H9 (cell line): Measurements from ENCODE around the gene MRPL1. TPM values are rescaled to one million over a fixed set of nuclear protein-coding genes. Genes with fewer than 3 reads are reported as not detected.

ENCODE experiments used
- DNase-seq: peaks from one replicate; pipeline ENCODE4 v3.0.0-alpha.2; 2017
- H2AFZ ChIP-seq: one replicate; pipeline ENCODE4 v1.6.1; 2013; ENCODE audit warnings: mild to moderate bottlenecking, low read length, control low read depth, moderate library complexity
- H2AK5ac ChIP-seq: 2 replicates; pipeline ENCODE4 v1.6.1; 2013; ENCODE audit warnings: low read length, control low read depth, mixed read lengths; ENCODE audit not compliant: insufficient read length
- H2BK120ac ChIP-seq: one replicate; pipeline ENCODE4 v1.6.1; 2013; ENCODE audit warnings: low read depth, mild to moderate bottlenecking, low read length, control low read depth, inconsistent platforms; ENCODE audit not compliant: poor library complexity, severe bottlenecking
- H2BK12ac ChIP-seq: 2 replicates; pipeline ENCODE4 v1.6.1; 2013; ENCODE audit warnings: low read length, control low read depth, mixed read lengths, low read depth; ENCODE audit not compliant: insufficient read length
- H2BK15ac ChIP-seq: 2 replicates; pipeline ENCODE4 v1.6.1; 2013; ENCODE audit warnings: low read depth, low read length, control low read depth
- H2BK20ac ChIP-seq: one replicate; pipeline ENCODE4 v1.6.1; 2013; ENCODE audit warnings: low read depth, mild to moderate bottlenecking, low read length, control low read depth, inconsistent platforms; ENCODE audit not compliant: poor library complexity, severe bottlenecking
- H2BK5ac ChIP-seq: 2 replicates; pipeline ENCODE4 v1.6.1; 2013; ENCODE audit warnings: low read length, control low read depth, mixed read lengths; ENCODE audit not compliant: insufficient read length
- H3K14ac ChIP-seq: 2 replicates; pipeline ENCODE4 v1.6.1; 2013; ENCODE audit warnings: low read length, control low read depth; ENCODE audit not compliant: insufficient read depth
- H3K18ac ChIP-seq: 2 replicates; pipeline ENCODE4 v1.6.1; 2013; ENCODE audit warnings: low read depth, mild to moderate bottlenecking, mixed read lengths, low read length, control low read depth; ENCODE audit not compliant: insufficient read length
- H3K23ac ChIP-seq: 2 replicates; pipeline ENCODE4 v1.6.1; 2013; ENCODE audit warnings: low read length, control low read depth, mixed read lengths, low read depth; ENCODE audit not compliant: insufficient read length
- H3K23me2 ChIP-seq: 2 replicates; pipeline ENCODE4 v1.6.1; 2013; ENCODE audit warnings: low read depth, mild to moderate bottlenecking, mixed read lengths, low read length, control low read depth; ENCODE audit not compliant: insufficient read length, poor library complexity, severe bottlenecking
- H3K27ac ChIP-seq: 2 replicates; pipeline ENCODE4 v1.5.1; 2013; ENCODE audit warnings: low read length, control low read depth, mixed read lengths, low read depth; ENCODE audit not compliant: insufficient read length
- H3K27me3 ChIP-seq: 2 replicates; pipeline ENCODE4 v1.6.1; 2013; ENCODE audit warnings: low read length, control low read depth, inconsistent platforms; ENCODE audit not compliant: insufficient read depth
- H3K4ac ChIP-seq: 2 replicates; pipeline ENCODE4 v1.6.1; 2013; ENCODE audit warnings: low read depth, mild to moderate bottlenecking, control low read depth, inconsistent platforms, low read length, moderate library complexity
- H3K4me1 ChIP-seq: 2 replicates; pipeline ENCODE4 v1.6.1; 2013; ENCODE audit warnings: low read length, control low read depth, inconsistent platforms; ENCODE audit not compliant: insufficient read depth
- H3K4me2 ChIP-seq: 2 replicates; pipeline ENCODE4 v1.6.1; 2013; ENCODE audit warnings: low read length, control low read depth, mixed read lengths; ENCODE audit not compliant: insufficient read length, insufficient read depth
- H3K56ac ChIP-seq: 2 replicates; pipeline ENCODE4 v1.6.1; 2013; ENCODE audit warnings: low read depth, mild to moderate bottlenecking, mixed read lengths, low read length, control low read depth; ENCODE audit not compliant: insufficient read length
- H3K79me1 ChIP-seq: 2 replicates; pipeline ENCODE4 v1.6.1; 2013; ENCODE audit warnings: low read depth, mild to moderate bottlenecking, moderate library complexity, low read length, control low read depth, inconsistent platforms; ENCODE audit not compliant: insufficient read depth, poor library complexity, severe bottlenecking
- H3K79me2 ChIP-seq: 2 replicates; pipeline ENCODE4 v1.6.1; 2013; ENCODE audit warnings: low read length, control low read depth, inconsistent platforms; ENCODE audit not compliant: insufficient read depth
- H3K9ac ChIP-seq: 2 replicates; pipeline ENCODE4 v1.6.1; 2013; ENCODE audit warnings: low read length, control low read depth, mixed read lengths; ENCODE audit not compliant: insufficient read length; ENCODE audit errors: extremely low read depth
- H3K9me3 ChIP-seq: one replicate; pipeline ENCODE4 v1.6.1; 2013; ENCODE audit warnings: low read depth, low read length, inconsistent platforms; ENCODE audit not compliant: control insufficient read depth
- H3T11ph ChIP-seq: one replicate; pipeline ENCODE4 v1.6.1; 2013; ENCODE audit warnings: mild to moderate bottlenecking, low read length, control low read depth, inconsistent platforms
- H4K20me1 ChIP-seq: one replicate; pipeline ENCODE4 v1.6.1; 2013; ENCODE audit not compliant: control insufficient read depth, insufficient read length, insufficient read depth
- H4K5ac ChIP-seq: 2 replicates; pipeline ENCODE4 v1.6.1; 2013; ENCODE audit warnings: low read depth, mild to moderate bottlenecking, mixed read lengths, low read length, control low read depth; ENCODE audit not compliant: insufficient read length
- H4K8ac ChIP-seq: replicated peaks from 2 replicates; pipeline ENCODE4 v1.6.1; 2013; ENCODE audit warnings: low read length, control low read depth, mixed read lengths, low read depth; ENCODE audit not compliant: insufficient read length
- H4K91ac ChIP-seq: 2 replicates; pipeline ENCODE4 v1.6.1; 2013; ENCODE audit warnings: low read depth, mild to moderate bottlenecking, moderate library complexity, mixed read lengths, low read length, control low read depth; ENCODE audit not compliant: insufficient read length
- H3K27ac Mint-ChIP-seq, 3 experiments: 2 replicates in 2 of 3; 3 replicates in 1 of 3; pipeline ENCODE4 v1.8.0; 2020 to 2021; ENCODE audit warnings: mixed read lengths in 3 of 3, mild to moderate bottlenecking in 1 of 3, moderate library complexity in 1 of 3
- H3K27me3 Mint-ChIP-seq: 2 replicates; pipeline ENCODE4 v1.8.0; 2021; ENCODE audit warnings: low read depth, mild to moderate bottlenecking, moderate library complexity, mixed read lengths
- H3K36me3 Mint-ChIP-seq, 3 experiments: 2 replicates in 2 of 3; 3 replicates in 1 of 3; pipeline ENCODE4 v1.8.0; 2020 to 2021; ENCODE audit warnings: low read depth in 3 of 3, mixed read lengths in 3 of 3; ENCODE audit not compliant: insufficient read depth in 1 of 3
- H3K4me1 Mint-ChIP-seq, 2 experiments: 2 replicates each; pipeline ENCODE4 v1.8.0; 2020; ENCODE audit warnings: mixed read lengths in 2 of 2
- H3K4me3 Mint-ChIP-seq, 2 experiments: 2 replicates in 1 of 2; 3 replicates in 1 of 2; pipeline ENCODE4 v1.8.0; 2020 to 2021; ENCODE audit warnings: mild to moderate bottlenecking in 2 of 2, mixed read lengths in 2 of 2, moderate library complexity in 1 of 2
- H3K9me3 Mint-ChIP-seq, 2 experiments: 2 replicates in 1 of 2; 3 replicates in 1 of 2; pipeline ENCODE4 v1.8.0; 2020; ENCODE audit warnings: mild to moderate bottlenecking in 2 of 2, mixed read lengths in 2 of 2, moderate library complexity in 1 of 2
- WGBS: extraction: QIAGEN DNeasy Blood & Tissue Kit; methylation state at CpG from one replicate; pipeline ENCODE4 v1.1.7; 2013; ENCODE audit warnings: missing lambda C conversion rate, low lambda C conversion rate, mixed read lengths; ENCODE audit not compliant: insufficient read length; ENCODE audit errors: extremely low coverage; 5-methylcytosine and 5-hydroxymethylcytosine counted together
- total RNA-seq: library from RNA; stranded (reverse); gene quantifications from 2 replicates; pipeline ENCODE4 v1.2.1, GENCODE V29; 2021
- TF ChIP-seq, protein P1 (sequence below): fragments of 200-600 bp; sonication (generic); conservative IDR thresholded peaks from 3 replicates; pipeline ENCODE4 v1.8.0; 2021; ENCODE audit warnings: antibody characterized with exemption, mild to moderate bottlenecking

The MRPL1 gene
- total RNA-seq, 1 experiment from 2014 or later, result 39.0 TPM

DNA sequence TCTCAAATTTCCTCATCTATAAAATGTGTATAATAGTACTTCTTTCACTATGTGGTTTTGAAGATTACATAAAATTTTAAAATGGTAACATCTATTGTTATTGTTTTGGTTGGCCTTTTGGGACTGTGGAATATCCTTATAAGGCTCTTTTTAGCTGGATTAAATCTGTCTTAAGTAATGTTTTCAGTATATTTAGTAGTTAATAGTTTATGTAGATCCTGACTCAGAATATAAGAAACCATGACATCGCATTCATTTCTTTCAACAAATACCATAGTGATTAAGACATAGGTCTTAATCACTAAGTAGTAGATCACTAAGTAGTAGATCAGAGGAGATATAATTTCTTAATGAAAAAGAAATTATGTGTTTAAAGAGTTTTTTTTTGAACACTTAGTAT, 48.5 kb downstream of the MRPL1 start:
- H3K23me2 ChIP-seq, result no peaks in the 10 kb centered on the region
- TF ChIP-seq, protein P1, sequence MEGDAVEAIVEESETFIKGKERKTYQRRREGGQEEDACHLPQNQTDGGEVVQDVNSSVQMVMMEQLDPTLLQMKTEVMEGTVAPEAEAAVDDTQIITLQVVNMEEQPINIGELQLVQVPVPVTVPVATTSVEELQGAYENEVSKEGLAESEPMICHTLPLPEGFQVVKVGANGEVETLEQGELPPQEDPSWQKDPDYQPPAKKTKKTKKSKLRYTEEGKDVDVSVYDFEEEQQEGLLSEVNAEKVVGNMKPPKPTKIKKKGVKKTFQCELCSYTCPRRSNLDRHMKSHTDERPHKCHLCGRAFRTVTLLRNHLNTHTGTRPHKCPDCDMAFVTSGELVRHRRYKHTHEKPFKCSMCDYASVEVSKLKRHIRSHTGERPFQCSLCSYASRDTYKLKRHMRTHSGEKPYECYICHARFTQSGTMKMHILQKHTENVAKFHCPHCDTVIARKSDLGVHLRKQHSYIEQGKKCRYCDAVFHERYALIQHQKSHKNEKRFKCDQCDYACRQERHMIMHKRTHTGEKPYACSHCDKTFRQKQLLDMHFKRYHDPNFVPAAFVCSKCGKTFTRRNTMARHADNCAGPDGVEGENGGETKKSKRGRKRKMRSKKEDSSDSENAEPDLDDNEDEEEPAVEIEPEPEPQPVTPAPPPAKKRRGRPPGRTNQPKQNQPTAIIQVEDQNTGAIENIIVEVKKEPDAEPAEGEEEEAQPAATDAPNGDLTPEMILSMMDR, result no peak
- no peak overlapping the region for H4K8ac ChIP-seq
- no peak overlapping the region for H2BK120ac ChIP-seq
- H2BK20ac ChIP-seq, result no peak overlapping the region
- no peak overlapping the region for H3K27ac ChIP-seq
- no peaks in the 10 kb centered on the region for H3K9me3 ChIP-seq
- no peak overlapping the region for H3K4me2 ChIP-seq
- no peaks in the 10 kb centered on the region for H3K4me1 ChIP-seq
- no peaks in the 10 kb centered on the region for H3K27me3 Mint-ChIP-seq
- H3K27ac Mint-ChIP-seq, result no peak overlapping the region
- no peak overlapping the region for H2BK5ac ChIP-seq
- H3K18ac ChIP-seq, result no peak overlapping the region
- no peaks in the 10 kb centered on the region for H4K20me1 ChIP-seq
- H3K79me2 ChIP-seq, result no peaks in the 10 kb centered on the region
- no peak overlapping the region for H3K4me3 Mint-ChIP-seq
- no peak overlapping the region for H3K23ac ChIP-seq
- H2AFZ ChIP-seq, result no peak overlapping the region
- H4K5ac ChIP-seq, result no peak overlapping the region
- no peaks in the 10 kb centered on the region; a peak in 1 of 4 replicates for H3K4me1 Mint-ChIP-seq
- H2BK15ac ChIP-seq, result no peak overlapping the region
- H3T11ph ChIP-seq, result no peak overlapping the region
- no peak overlapping the region for H3K56ac ChIP-seq
- H2AK5ac ChIP-seq, result no peak overlapping the region
- whole genome bisulfite sequencing, result no CpG with 5 or more reads among the region's 1 CpG
- no peak overlapping the region for H2BK12ac ChIP-seq
- H3K79me1 ChIP-seq, result no peaks in the 10 kb centered on the region
- H4K91ac ChIP-seq, result no peak overlapping the region
- H3K4ac ChIP-seq, result no peak overlapping the region
- no peak overlapping the region for H3K9ac ChIP-seq
- DNase-seq, result no peak
- H3K9me3 Mint-ChIP-seq, result no peaks in the 10 kb centered on the region
- peaks cover 2 to 20% (median 6%) of the 10 kb centered on the region in 3 experiments; a peak in 4 of 7 replicates for H3K36me3 Mint-ChIP-seq
- no peaks in the 10 kb centered on the region for H3K27me3 ChIP-seq
- no peak overlapping the region for H3K14ac ChIP-seq
